Femur (tissue), 1 donor: ENCODE data around the gene OR4C3.
"Not testable (repeated sequence)": the region's sequence is repeated elsewhere in the genome, so short reads cannot be mapped to it uniquely, and the experiment has no call there.

Source experiments
- DNase-seq: peaks from one replicate; pipeline ENCODE4 v3.0.0-alpha.2; 2017

Gene OR4C3

GRCh38 chr11:48324620-48325019, at the start of gene OR4C3:
OR4C3 (plus strand) TSS chr11:48324920; CDS start chr11:48325022, 102 bp downstream.
- not testable (repeated sequence) for DNase-seq

- DNase-seq, result no peak
Observed at GRCh38 chr11:48305923-48306322, 18.8 kb upstream of the OR4C3 start, which contains the start of gene OR4S1. OR4S1 (plus strand) TSS chr11:48306223; CDS start chr11:48306223, 0 bp downstream.

- no peak for DNase-seq
Observed at GRCh38 chr11:48307760-48308386, 16.8 kb upstream of the OR4C3 start.

GRCh38 chr11:48313590-48313989, 11.1 kb upstream of the OR4C3 start:
- not testable (repeated sequence) for DNase-seq

GRCh38 chr11:48319813-48320212, 4.9 kb upstream of the OR4C3 start:
- not testable (repeated sequence) for DNase-seq

GRCh38 chr11:48341466-48341865, 16.7 kb downstream of the OR4C3 start:
- no peak for DNase-seq

- not testable (repeated sequence) for DNase-seq
Observed at GRCh38 chr11:48342505-48342904, 17.8 kb downstream of the OR4C3 start.

- not testable (repeated sequence) for DNase-seq
Observed at GRCh38 chr11:48346286-48346685, 21.6 kb downstream of the OR4C3 start.

- DNase-seq, result no peak
Observed at GRCh38 chr11:48354013-48354412, 29.3 kb downstream of the OR4C3 start.

GRCh38 chr11:48354677-48355076, 30.0 kb downstream of the OR4C3 start:
- no peak for DNase-seq

- DNase-seq, result not testable (repeated sequence)
Observed at GRCh38 chr11:48361289-48361688, 36.6 kb downstream of the OR4C3 start.

GRCh38 chr11:48366365-48366764, 41.6 kb downstream of the OR4C3 start, which contains the start of gene OR4C5:
OR4C5 (minus strand) TSS chr11:48366465; CDS start chr11:48366465, 0 bp downstream.
- DNase-seq, result no peak
